ENCODE measurements around the gene TMEM185B.

TMEM185B gene

GRCh38 chr2:120231564-120231973, 8.4 kb upstream of the TMEM185B start:
- DNase-seq (ENCODE audit: low read depth) = no peak

DNA sequence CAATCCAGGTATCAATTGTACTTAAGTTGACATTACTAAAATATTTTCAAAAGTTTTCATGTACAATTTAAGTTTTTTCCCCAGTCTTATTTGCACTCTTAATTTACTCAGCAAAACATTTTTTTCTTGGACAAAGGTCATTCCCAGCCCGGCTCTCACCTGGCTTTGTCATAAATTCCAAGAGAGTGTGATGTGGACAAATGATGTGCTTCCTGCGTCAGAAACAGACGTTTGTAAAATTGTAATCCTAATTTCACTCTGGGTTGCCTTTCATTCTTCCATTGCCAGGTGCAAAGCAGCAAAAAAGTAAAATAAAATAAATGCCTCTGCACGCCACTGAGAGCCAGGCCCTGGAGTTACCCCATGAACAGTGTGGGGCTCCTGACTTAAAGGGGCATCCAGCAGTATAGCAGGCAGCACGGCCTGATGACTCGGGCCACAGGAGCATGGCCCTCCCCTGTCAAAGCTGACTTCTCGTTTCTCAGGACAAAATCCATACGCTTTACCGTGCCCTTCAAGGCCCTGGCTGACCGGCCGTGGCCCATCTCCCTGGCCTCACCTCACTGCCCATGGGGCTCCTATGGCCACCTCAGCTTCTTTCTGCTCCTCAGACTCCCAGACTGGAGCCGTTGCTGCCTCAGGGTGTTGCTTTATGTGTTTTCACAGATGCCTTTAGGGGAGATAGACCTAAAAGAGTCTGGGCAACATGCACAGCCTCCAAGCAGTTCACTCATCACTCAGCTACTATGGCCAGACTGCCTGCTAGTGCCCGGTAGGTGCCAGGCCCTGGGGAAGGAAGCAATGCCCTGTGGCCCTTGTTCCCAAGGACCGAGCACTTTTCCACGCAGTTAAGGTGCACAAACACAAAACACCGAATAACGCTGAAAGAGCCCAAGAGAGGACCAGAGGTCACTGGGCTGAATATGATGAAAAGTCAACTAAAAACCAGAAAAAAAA, 7.6 kb upstream of the TMEM185B start:
- no peak for DNase-seq (ENCODE audit: low read depth)

DNA sequence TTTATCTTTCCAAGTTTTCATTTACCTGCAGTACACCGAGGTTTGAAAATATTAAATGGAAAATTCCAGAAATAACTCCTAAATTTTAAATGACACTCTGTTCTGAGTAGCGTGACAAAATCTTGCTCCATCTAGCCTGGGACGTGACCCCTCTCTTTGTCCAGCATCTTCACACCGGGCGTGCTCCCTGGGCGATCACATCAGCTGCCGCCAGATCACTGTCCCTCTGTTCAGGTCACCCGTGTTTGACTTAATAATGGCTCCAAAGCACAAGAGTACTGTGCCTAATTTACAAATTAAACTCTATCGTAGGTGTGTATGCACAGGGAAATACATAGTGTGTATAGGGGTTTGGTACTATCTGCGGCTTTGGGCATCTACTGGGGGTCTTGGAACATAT, 6.1 kb upstream of the TMEM185B start:
- no peak for DNase-seq (ENCODE audit: low read depth)

DNA sequence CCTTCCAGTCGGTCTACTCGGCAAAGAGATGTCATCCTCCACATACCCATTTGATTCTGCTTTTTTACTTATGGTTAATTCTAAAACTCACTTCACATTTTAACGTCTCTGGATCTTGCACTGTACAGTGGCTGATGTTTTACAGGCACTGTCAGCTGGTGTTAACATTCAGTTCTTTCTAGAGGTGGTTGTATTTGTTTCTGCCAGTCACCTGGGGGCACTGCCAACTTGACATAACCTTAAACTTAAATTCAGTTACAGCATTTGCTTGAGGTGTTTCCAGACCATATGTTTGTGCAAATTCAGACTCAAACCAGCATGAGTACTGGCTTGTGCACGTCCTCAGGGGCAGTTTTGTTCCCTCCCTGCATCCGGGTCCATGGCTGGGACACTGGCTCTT, 5.3 kb upstream of the TMEM185B start:
- DNase-seq (ENCODE audit: low read depth) = no peak

GRCh38 chr2:120227111-120227991, 4.2 kb upstream of the TMEM185B start:
- DNase-seq (ENCODE audit: low read depth) = no peak

DNA sequence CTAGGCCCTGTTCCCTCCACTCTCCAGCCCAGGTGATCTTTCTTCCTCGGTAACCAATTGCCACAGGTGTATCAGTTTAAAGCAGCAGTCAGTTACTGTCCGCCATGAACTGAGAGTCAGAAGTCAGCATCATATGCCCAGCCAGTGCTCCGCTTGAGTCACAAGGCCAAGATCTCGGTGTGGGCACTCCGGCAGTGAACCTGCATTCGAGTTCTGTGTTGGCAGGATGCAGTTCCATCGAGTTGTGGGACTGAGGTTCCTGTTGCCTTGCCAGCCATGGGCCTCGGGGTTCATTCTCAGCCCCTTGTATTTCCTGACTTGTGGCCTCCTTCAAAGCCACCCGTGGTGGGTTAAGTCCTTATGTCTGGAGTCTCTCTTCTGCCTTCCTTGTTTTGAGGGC, 3.1 kb upstream of the TMEM185B start:
- DNase-seq (ENCODE audit: low read depth) = no peak

DNA sequence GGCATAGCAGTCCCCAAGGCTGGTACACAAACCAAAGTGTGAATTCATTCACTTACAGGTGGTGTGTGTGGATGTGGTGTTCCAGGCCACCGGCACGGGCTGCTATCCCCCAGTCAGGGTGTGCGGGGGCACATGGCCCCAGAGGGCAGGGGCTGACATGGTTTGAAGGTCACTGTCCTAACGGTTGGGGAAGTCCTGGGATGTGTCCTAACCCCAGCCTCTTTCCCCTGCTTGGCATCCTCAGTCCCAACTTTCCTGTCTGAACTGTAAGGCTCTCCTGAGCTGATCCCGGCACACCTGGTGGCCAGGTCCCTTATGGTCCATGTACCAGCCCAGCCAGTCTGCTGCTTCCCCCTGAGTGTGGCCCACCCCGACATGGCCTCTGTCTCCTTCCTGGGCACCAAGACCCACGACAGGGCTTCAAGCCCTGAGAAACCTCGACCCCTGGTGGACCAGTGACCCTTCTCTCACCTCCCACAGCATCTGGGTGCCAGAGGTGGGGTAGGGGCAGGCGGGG, 2.4 kb upstream of the TMEM185B start:
- DNase-seq (ENCODE audit: low read depth) = no peak

- DNase-seq (ENCODE audit: low read depth) = no peak
These were observed 1.7 kb upstream of the TMEM185B start for GRCh38 chr2:120224735-120225548.

DNA sequence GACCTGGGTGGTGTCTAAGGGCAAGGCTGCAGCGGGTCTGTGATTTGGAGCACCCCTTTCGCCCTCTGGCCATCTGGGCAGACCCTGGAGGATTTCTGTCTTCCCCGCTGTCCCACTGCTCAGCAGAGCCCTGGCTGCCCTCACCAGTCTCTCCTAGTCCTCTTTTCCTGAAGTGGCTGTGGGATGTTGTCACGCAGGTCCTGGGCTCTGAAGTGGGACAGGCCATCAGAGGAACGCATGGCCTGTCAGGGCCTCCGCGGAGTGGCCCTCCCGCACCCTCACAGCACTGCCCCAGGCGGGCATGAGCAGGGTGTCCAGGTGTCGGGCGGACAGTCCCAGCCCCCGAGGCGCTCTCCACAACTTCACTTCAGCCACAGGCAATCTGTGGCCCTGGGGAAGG, 1.1 kb upstream of the TMEM185B start:
- DNase-seq (ENCODE audit: low read depth) = no peak

DNA sequence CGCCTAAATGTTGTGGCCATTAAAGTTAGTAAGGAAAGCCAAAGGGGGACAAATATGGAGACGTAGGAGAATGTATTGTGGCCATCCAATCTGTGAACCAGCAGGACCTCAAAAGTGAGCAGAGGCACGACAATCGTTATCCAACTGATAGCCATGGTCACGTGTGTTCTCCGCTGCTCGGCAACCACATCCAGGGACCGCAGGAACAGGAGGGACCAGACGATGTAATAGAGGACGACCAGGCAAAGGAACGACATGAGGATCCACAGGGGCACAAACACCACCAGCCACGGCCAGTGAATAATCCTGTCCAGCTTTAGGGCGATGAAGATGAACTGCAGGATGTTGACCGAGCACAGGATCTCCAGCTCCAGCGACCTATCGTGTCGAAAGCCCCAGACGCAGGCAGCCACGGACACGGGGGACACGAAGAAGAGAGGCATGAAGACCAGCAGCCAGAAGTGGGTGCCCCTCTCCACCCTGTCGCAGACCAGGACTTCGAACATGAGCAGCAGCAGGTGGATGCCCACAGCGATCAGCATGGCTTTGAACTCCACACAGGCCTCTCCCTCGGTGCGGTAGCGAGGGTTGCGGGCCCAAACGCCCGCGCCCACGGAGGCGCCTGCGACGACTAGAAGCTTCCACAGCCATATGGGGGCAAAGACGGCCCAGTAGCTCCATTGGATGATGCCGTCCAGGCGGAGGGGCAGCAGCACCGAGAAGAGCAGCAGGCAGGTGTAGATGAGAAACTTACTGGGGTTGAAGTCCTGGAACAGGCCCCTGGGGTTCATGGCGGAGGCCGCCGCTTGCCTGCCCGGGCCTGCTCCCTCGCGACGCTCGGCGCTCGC, 790 bp downstream of the TMEM185B start:
- no peak for DNase-seq (ENCODE audit: low read depth)

- no peak for DNase-seq (ENCODE audit: low read depth)
These were observed 1.6 kb downstream of the TMEM185B start for GRCh38 chr2:120221616-120222015.

DNA sequence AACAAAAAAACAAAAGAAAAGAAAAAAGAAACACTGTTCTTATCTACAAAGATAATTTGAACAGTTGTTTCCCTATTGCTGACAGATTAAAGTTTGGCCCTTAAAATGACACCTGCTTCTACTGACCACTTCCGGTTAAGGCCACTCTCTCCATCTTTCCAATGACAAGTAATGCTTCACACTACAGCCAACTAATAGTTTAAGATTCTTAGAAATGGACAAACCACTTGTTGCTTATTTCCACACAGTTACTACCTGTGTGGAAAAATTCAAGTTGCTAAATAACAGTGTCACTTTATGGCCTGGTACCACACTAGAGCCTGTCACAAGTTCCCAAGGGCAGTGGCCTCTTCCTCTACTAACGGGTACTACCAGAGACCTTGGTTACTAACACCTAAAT, 2.4 kb downstream of the TMEM185B start:
- no peak for DNase-seq (ENCODE audit: low read depth)

- DNase-seq (ENCODE audit: low read depth) = no peak
These were observed 3.4 kb downstream of the TMEM185B start for GRCh38 chr2:120219766-120220165.

- DNase-seq (ENCODE audit: low read depth) = no peak
These were observed 3.9 kb downstream of the TMEM185B start for GRCh38 chr2:120219291-120219690.

DNA sequence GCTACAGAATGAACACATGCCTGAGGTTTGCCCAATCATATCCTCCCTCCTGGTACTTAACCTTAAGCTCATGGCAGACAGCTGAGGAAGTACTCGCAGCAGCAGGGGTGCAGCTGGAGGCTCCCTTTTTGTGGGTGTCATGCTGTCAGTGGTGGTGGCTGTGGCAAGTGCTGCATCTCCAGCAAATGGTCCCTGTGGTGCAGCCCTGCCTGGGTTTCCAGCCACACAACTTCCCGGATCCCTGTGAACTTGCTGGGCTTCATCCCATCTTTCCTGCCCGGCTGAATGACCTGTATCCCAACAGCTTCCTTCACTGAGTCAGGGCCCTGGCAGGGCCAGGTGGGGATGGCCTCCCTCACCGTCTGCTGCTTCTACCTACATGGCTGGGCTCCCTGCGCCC, 5.0 kb downstream of the TMEM185B start:
- DNase-seq (ENCODE audit: low read depth) = no peak

DNA sequence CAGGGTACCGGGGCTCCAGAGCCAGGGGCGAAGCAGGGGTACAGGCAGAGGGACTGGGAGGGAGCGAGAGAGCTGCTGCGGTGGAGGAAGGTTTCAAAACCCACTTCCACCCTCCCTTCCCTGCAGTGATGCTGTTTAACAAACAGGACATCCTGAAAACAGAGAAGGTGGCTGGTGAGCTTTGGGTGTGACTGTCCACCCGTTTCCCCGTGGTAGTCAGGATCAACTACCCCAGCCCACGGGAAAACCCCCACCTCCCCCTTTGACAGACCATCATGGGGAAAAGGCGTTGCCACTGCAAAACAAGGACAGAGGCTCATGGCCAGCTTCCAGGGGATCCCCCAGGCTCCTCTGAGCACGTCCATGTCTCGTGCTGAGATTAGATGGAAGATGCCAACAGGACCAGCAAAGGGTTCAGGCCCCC, 12.9 kb downstream of the TMEM185B start:
- DNase-seq (ENCODE audit: low read depth) = no peak

- no peak for DNase-seq (ENCODE audit: low read depth)
These were observed 13.6 kb downstream of the TMEM185B start for GRCh38 chr2:120209427-120210269.

- DNase-seq (ENCODE audit: low read depth) = no peak
These were observed 14.5 kb downstream of the TMEM185B start for GRCh38 chr2:120208381-120209353.
